ENCODE results near the gene ZNF536. TPM values are rescaled to one million over a fixed set of nuclear protein-coding genes. Genes with fewer than 3 reads are reported as not detected.

ZNF536 gene
- total and polyA plus RNA-seq, 2 of the 4 experiments (the other 2 are of a cell fraction) = not detected

DNA sequence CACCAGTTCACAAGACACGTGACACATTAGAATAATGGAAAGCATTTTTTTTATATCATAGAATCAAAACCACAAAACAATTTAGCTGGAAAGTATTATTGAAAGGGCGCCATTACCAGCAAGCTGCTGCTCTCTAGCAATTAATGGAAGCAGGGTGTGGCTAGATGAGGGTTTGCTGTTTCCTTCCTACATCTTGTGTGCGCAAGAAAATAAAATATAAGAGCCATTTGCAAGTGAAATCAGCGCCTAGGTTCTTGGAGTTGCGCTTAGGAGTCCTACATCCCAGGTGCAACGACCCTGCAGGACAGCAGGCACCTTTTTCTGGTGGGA is 140.9 kb downstream of the ZNF536 start:
- Histone ChIP-seq H2AFZ (replicated peaks; ENCODE audit: low read length, poor library complexity) (no peak overlapping the region), H2BK120ac (ENCODE audit: low read depth, low read length) (no peak overlapping the region), H3K27me3 (ENCODE audit: control insufficient read depth, insufficient read depth, low read length) (no peaks in the 10 kb centered on the region), H3K36me3 (ENCODE audit: control insufficient read depth, insufficient read depth, low read length) (no peaks in the 10 kb centered on the region), H2AK5ac (ENCODE audit: low read depth, low read length) (no peak overlapping the region), H3K14ac (replicated peaks; ENCODE audit: low read depth, low read length) (no peak overlapping the region), H3K56ac (ENCODE audit: extremely low read depth, insufficient read depth, low read length) (no peak overlapping the region), H3K9me1 (ENCODE audit: insufficient read depth, low read length) (no peaks in the 10 kb centered on the region), H4K5ac (ENCODE audit: low read depth, low read length) (no peak overlapping the region), H3K4me3 (ENCODE audit: insufficient read depth, low read depth, low read length) (no peak overlapping the region), H2BK5ac (ENCODE audit: low read depth, low read length, poor library complexity, severe bottlenecking) (no peak overlapping the region), H3K23ac (ENCODE audit: low read depth, low read length) (no peak overlapping the region), H3K9ac (ENCODE audit: low read depth, low read length) (no peak overlapping the region), H3K4me1 (ENCODE audit: control insufficient read depth, insufficient read depth, low read length) (no peaks in the 10 kb centered on the region), H2AK9ac (replicated peaks; ENCODE audit: low read depth, low read length, poor library complexity) (no peak overlapping the region), H3K4me2 (ENCODE audit: low read depth, low read length) (no peak overlapping the region), H3K9me3 (ENCODE audit: control insufficient read depth, insufficient read depth, low read length) (peaks cover 20% of the 10 kb centered on the region), H4K91ac (ENCODE audit: insufficient read depth, low read depth, low read length) (no peak overlapping the region), H3K4ac (ENCODE audit: low read depth, low read length) (no peak overlapping the region), H3K18ac (ENCODE audit: low read depth, low read length) (no peak overlapping the region), H3K79me1 (ENCODE audit: low read depth in 1 of 2, low read length in 2 of 2) (no peaks in the 10 kb centered on the region), H3K27ac (ENCODE audit: insufficient read depth, low read length) (no peak overlapping the region), H2BK15ac (ENCODE audit: low read depth, low read length) (no peak overlapping the region), H4K20me1 (ENCODE audit: insufficient read depth, low read length) (no peaks in the 10 kb centered on the region), H4K8ac (ENCODE audit: low read depth in 2 of 2, low read length in 2 of 2) (no peak overlapping the region), H2BK20ac (ENCODE audit: low read depth, low read length) (no peak overlapping the region)
- in situ Hi-C loops (cut with MboI; ENCODE audit: low sequenced_read_pairs) (no loop called here), intact Hi-C loops (cut with micrococcal nuclease) (no loop called here), dilution Hi-C loops (cut with HindIII; ENCODE audit: low sequenced_read_pairs, unreplicated experiment) (no loop called here)
- no TSS peak for BruUV-seq (replicated peaks)
- WGBS, 2 experiments (ENCODE audit: extremely low coverage in 2 of 2, insufficient read length in 1 of 2) = no CpG with 5 or more reads among the region's 6 CpGs
- no peak for TF ChIP-seq MAZ (IDR thresholded peaks at IDR 0.05; ENCODE audit: borderline replicate concordance, low read depth, low read length)
- no peak for TF ChIP-seq BHLHE40 (IDR thresholded peaks at IDR 0.05; ENCODE audit: low read depth, low read length)
- TF ChIP-seq POLR2A (IDR thresholded peaks at IDR 0.05; ENCODE audit: low read depth, low read length) = no peak
- TF ChIP-seq, protein P1, sequence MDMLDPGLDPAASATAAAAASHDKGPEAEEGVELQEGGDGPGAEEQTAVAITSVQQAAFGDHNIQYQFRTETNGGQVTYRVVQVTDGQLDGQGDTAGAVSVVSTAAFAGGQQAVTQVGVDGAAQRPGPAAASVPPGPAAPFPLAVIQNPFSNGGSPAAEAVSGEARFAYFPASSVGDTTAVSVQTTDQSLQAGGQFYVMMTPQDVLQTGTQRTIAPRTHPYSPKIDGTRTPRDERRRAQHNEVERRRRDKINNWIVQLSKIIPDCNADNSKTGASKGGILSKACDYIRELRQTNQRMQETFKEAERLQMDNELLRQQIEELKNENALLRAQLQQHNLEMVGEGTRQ (IDR thresholded peaks at IDR 0.05; ENCODE audit: low read depth, low read length) = no peak
- TF ChIP-seq, protein P2, sequence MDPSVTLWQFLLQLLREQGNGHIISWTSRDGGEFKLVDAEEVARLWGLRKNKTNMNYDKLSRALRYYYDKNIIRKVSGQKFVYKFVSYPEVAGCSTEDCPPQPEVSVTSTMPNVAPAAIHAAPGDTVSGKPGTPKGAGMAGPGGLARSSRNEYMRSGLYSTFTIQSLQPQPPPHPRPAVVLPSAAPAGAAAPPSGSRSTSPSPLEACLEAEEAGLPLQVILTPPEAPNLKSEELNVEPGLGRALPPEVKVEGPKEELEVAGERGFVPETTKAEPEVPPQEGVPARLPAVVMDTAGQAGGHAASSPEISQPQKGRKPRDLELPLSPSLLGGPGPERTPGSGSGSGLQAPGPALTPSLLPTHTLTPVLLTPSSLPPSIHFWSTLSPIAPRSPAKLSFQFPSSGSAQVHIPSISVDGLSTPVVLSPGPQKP (IDR thresholded peaks at IDR 0.05; ENCODE audit: borderline replicate concordance, low read depth, low read length) = no peak
- TF ChIP-seq RFX5 (IDR thresholded peaks at IDR 0.05; ENCODE audit: low read depth, low read length) = no peak
- no peak for TF ChIP-seq CEBPB (IDR thresholded peaks at IDR 0.05; ENCODE audit: low read depth, low read length)
- no peak for TF ChIP-seq CHD1 (IDR thresholded peaks at IDR 0.05; ENCODE audit: low read depth, low read length)
- ATAC-seq (ENCODE audit: low read depth) = no peak
- POLR2A ChIA-PET (ENCODE audit: unreplicated experiment) = no interaction called here
- CTCF ChIA-PET = interaction anchor here (0.6 kb wide), 1 partner anchor 111 kb away, joined by 7 read pairs; no protein-coding TSS in a partner anchor
- no peak for DNase-seq

Measured in IMR-90 (cell line).